Right forelimb (tissue), 1 donor: ENCODE results near the gene ACER2.
A peak's percentile ranks its signal among the peaks of the same experiment; 100 is the strongest.
"Not testable (repeated sequence)": the region's sequence is repeated elsewhere in the genome, so short reads cannot be mapped to it uniquely, and the experiment has no call there.

Experiments
- DNase-seq: peaks from one replicate; pipeline ENCODE4 v3.0.0-alpha.2; 2018

The ACER2 gene

GRCh38 chr9:19408693-19409400 lies at the start of gene ACER2:
Gene ACER2, plus strand, starts transcription at chr9:19409009. Its CDS starts 76 bp downstream, at chr9:19409085.
- peak; percentile 96 for DNase-seq

GRCh38 chr9:19369107-19369506 lies 39.7 kb upstream of the ACER2 start:
- no peak for DNase-seq

- DNase-seq, result no peak
These were observed 36.9 kb upstream of the ACER2 start for GRCh38 chr9:19371942-19372341.

- DNase-seq, result no peak
These were observed 36.2 kb upstream of the ACER2 start for GRCh38 chr9:19372567-19372966.

- no peak for DNase-seq
These were observed 35.3 kb upstream of the ACER2 start for GRCh38 chr9:19373527-19373926.

- DNase-seq, result no peak
These were observed 33.3 kb upstream of the ACER2 start for GRCh38 chr9:19375538-19375937.

GRCh38 chr9:19376931-19377330 lies 31.9 kb upstream of the ACER2 start:
- no peak for DNase-seq

- no peak for DNase-seq
These were observed 30.6 kb upstream of the ACER2 start for GRCh38 chr9:19378164-19378563.

GRCh38 chr9:19378647-19379046 lies 30.2 kb upstream of the ACER2 start:
- no peak for DNase-seq

- DNase-seq, result peak; percentile 42
These were observed 29.5 kb upstream of the ACER2 start for GRCh38 chr9:19379283-19379682.

GRCh38 chr9:19379697-19380046 lies 29.1 kb upstream of the ACER2 start:
- no peak for DNase-seq

GRCh38 chr9:19380826-19381075 lies 28.1 kb upstream of the ACER2 start:
- DNase-seq, result no peak

- no peak for DNase-seq
These were observed 27.2 kb upstream of the ACER2 start for GRCh38 chr9:19381656-19382055.

- not testable (repeated sequence) for DNase-seq
These were observed 23.6 kb upstream of the ACER2 start for GRCh38 chr9:19385212-19385611.

GRCh38 chr9:19385786-19386501 lies 22.9 kb upstream of the ACER2 start:
- DNase-seq, result no peak

- DNase-seq, result no peak
These were observed 22.2 kb upstream of the ACER2 start for GRCh38 chr9:19386502-19387044.

- DNase-seq, result no peak
These were observed 21.5 kb upstream of the ACER2 start for GRCh38 chr9:19387317-19387716.

GRCh38 chr9:19389539-19389938 lies 19.3 kb upstream of the ACER2 start:
- DNase-seq, result not testable (repeated sequence)

- no peak for DNase-seq
These were observed 11.0 kb upstream of the ACER2 start for GRCh38 chr9:19397845-19398244.

- not testable (repeated sequence) for DNase-seq
These were observed 5.6 kb upstream of the ACER2 start for GRCh38 chr9:19403231-19403630.

- no peak for DNase-seq
These were observed 4.3 kb upstream of the ACER2 start for GRCh38 chr9:19404283-19405075.

- no peak for DNase-seq
These were observed 3.0 kb upstream of the ACER2 start for GRCh38 chr9:19405771-19406170.

GRCh38 chr9:19408316-19408692 lies 505 bp upstream of the ACER2 start:
- DNase-seq, result no peak
